Measurements from ENCODE around the gene SMIM45.

SMIM45 gene

GRCh38 chr22:41920271-41920976 lies 31.5 kb upstream of the SMIM45 start:
- no peaks in the 10 kb centered on the region for H3K9me3 ChIP-seq
- DNase-seq: no peak
- peaks cover 11 to 23% of the 10 kb centered on the region in 2 donors for H3K27me3 ChIP-seq
- H3K36me3 ChIP-seq: no peaks in the 10 kb centered on the region
- peaks cover 0 to 10% of the 10 kb centered on the region in 2 donors for H3K4me1 ChIP-seq
- H3K27ac ChIP-seq: no peak overlapping the region
- TF ChIP-seq, protein P1, sequence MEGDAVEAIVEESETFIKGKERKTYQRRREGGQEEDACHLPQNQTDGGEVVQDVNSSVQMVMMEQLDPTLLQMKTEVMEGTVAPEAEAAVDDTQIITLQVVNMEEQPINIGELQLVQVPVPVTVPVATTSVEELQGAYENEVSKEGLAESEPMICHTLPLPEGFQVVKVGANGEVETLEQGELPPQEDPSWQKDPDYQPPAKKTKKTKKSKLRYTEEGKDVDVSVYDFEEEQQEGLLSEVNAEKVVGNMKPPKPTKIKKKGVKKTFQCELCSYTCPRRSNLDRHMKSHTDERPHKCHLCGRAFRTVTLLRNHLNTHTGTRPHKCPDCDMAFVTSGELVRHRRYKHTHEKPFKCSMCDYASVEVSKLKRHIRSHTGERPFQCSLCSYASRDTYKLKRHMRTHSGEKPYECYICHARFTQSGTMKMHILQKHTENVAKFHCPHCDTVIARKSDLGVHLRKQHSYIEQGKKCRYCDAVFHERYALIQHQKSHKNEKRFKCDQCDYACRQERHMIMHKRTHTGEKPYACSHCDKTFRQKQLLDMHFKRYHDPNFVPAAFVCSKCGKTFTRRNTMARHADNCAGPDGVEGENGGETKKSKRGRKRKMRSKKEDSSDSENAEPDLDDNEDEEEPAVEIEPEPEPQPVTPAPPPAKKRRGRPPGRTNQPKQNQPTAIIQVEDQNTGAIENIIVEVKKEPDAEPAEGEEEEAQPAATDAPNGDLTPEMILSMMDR (IDR thresholded peaks at IDR 0.05): no peak
- TF ChIP-seq POLR2A (IDR thresholded peaks at IDR 0.05): no peak
- H3K4me3 ChIP-seq: no peak overlapping the region
- intact Hi-C loops (cut with DNase I; ENCODE audit: low total_unique reads): no loop called here

- Histone ChIP-seq H3K27ac (no peak overlapping the region), H3K9me3 (no peaks in the 10 kb centered on the region), H3K4me3 (no peak overlapping the region), H3K4me1 (peaks cover 0 to 9% of the 10 kb centered on the region in 2 donors), H3K36me3 (no peaks in the 10 kb centered on the region), H3K27me3 (peaks cover 10 to 15% of the 10 kb centered on the region in 2 donors)
- TF ChIP-seq, protein P1 (IDR thresholded peaks at IDR 0.05): no peak
- TF ChIP-seq POLR2A (IDR thresholded peaks at IDR 0.05): no peak
- no peak for DNase-seq
- intact Hi-C loops (cut with DNase I; ENCODE audit: low total_unique reads): no loop called here
These were observed 29.6 kb upstream of the SMIM45 start for GRCh38 chr22:41922328-41922727.

DNA sequence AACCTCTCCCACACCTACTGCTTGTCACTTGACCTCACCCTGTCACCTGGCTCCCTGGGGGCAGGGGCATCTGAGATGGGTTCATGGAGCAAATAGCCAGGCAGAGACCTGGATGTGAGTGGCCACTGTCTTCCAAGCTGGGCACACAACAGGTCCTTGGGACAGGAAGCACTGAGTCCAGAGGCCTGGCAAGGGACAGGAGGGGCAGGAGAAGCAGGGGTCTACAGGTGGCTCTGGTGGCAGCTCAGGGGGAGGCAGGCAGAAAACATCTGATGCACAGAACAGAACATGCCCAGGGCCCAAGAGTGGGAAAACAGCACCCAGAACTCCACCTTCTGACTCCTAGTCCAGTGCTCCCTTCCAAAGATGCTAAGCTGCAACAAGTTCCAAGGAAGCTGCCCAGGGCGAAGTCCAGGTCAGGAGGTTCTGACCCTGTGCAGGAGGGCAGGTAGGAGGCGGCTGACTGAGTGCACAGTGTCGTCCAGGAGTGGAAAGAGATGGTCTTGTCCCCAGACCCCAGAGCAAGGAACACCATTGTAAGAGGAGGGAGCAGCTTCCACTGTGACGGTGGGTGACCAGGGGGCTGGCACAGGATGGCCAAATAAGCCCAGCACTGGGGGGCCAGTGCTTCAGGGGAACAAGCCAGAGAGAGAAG lies 28.9 kb upstream of the SMIM45 start:
- Histone ChIP-seq H3K36me3 (no peaks in the 10 kb centered on the region), H3K27ac (no peak overlapping the region), H3K9me3 (no peaks in the 10 kb centered on the region), H3K27me3 (peaks cover 3 to 15% of the 10 kb centered on the region in 2 donors), H3K4me3 (no peak overlapping the region), H3K4me1 (peaks cover 0 to 9% of the 10 kb centered on the region in 2 donors)
- no peak for DNase-seq
- intact Hi-C loops (cut with DNase I; ENCODE audit: low total_unique reads): no loop called here
- no peak for TF ChIP-seq POLR2A (IDR thresholded peaks at IDR 0.05)
- TF ChIP-seq, protein P1 (IDR thresholded peaks at IDR 0.05): no peak

- Histone ChIP-seq H3K9me3 (no peaks in the 10 kb centered on the region), H3K4me3 (no peak overlapping the region), H3K4me1 (peaks cover 0 to 9% of the 10 kb centered on the region in 2 donors), H3K27ac (no peak overlapping the region), H3K36me3 (no peaks in the 10 kb centered on the region), H3K27me3 (peaks cover 3 to 15% of the 10 kb centered on the region in 2 donors)
- DNase-seq: no peak
- intact Hi-C loops (cut with DNase I; ENCODE audit: low total_unique reads): no loop called here
- TF ChIP-seq POLR2A (IDR thresholded peaks at IDR 0.05): no peak
- TF ChIP-seq, protein P1 (IDR thresholded peaks at IDR 0.05): no peak
These were observed 28.2 kb upstream of the SMIM45 start for GRCh38 chr22:41923595-41924276.

Measured in uterus (tissue), 3 donors.